H9 (cell line): ENCODE results near the gene CRAT. TPM values are rescaled to one million over a fixed set of nuclear protein-coding genes. Genes with fewer than 3 reads are reported as not detected.
A peak's percentile ranks its signal among the peaks of the same experiment; 100 is the strongest.

Experiments
- DNase-seq: peaks from one replicate; pipeline ENCODE4 v3.0.0-alpha.2; 2017
- H2AFZ ChIP-seq: one replicate; pipeline ENCODE4 v1.6.1; 2013; ENCODE audit warnings: mild to moderate bottlenecking, low read length, control low read depth, moderate library complexity
- H2AK5ac ChIP-seq: 2 replicates; pipeline ENCODE4 v1.6.1; 2013; ENCODE audit warnings: low read length, control low read depth, mixed read lengths; ENCODE audit not compliant: insufficient read length
- H2BK120ac ChIP-seq: one replicate; pipeline ENCODE4 v1.6.1; 2013; ENCODE audit warnings: low read depth, mild to moderate bottlenecking, low read length, control low read depth, inconsistent platforms; ENCODE audit not compliant: poor library complexity, severe bottlenecking
- H2BK12ac ChIP-seq: 2 replicates; pipeline ENCODE4 v1.6.1; 2013; ENCODE audit warnings: low read length, control low read depth, mixed read lengths, low read depth; ENCODE audit not compliant: insufficient read length
- H2BK15ac ChIP-seq: 2 replicates; pipeline ENCODE4 v1.6.1; 2013; ENCODE audit warnings: low read depth, low read length, control low read depth
- H2BK20ac ChIP-seq: one replicate; pipeline ENCODE4 v1.6.1; 2013; ENCODE audit warnings: low read depth, mild to moderate bottlenecking, low read length, control low read depth, inconsistent platforms; ENCODE audit not compliant: poor library complexity, severe bottlenecking
- H2BK5ac ChIP-seq: 2 replicates; pipeline ENCODE4 v1.6.1; 2013; ENCODE audit warnings: low read length, control low read depth, mixed read lengths; ENCODE audit not compliant: insufficient read length
- H3K14ac ChIP-seq: 2 replicates; pipeline ENCODE4 v1.6.1; 2013; ENCODE audit warnings: low read length, control low read depth; ENCODE audit not compliant: insufficient read depth
- H3K18ac ChIP-seq: 2 replicates; pipeline ENCODE4 v1.6.1; 2013; ENCODE audit warnings: low read depth, mild to moderate bottlenecking, mixed read lengths, low read length, control low read depth; ENCODE audit not compliant: insufficient read length
- H3K23ac ChIP-seq: 2 replicates; pipeline ENCODE4 v1.6.1; 2013; ENCODE audit warnings: low read length, control low read depth, mixed read lengths, low read depth; ENCODE audit not compliant: insufficient read length
- H3K23me2 ChIP-seq: 2 replicates; pipeline ENCODE4 v1.6.1; 2013; ENCODE audit warnings: low read depth, mild to moderate bottlenecking, mixed read lengths, low read length, control low read depth; ENCODE audit not compliant: insufficient read length, poor library complexity, severe bottlenecking
- H3K27ac ChIP-seq: 2 replicates; pipeline ENCODE4 v1.5.1; 2013; ENCODE audit warnings: low read length, control low read depth, mixed read lengths, low read depth; ENCODE audit not compliant: insufficient read length
- H3K27me3 ChIP-seq: 2 replicates; pipeline ENCODE4 v1.6.1; 2013; ENCODE audit warnings: low read length, control low read depth, inconsistent platforms; ENCODE audit not compliant: insufficient read depth
- H3K4ac ChIP-seq: 2 replicates; pipeline ENCODE4 v1.6.1; 2013; ENCODE audit warnings: low read depth, mild to moderate bottlenecking, control low read depth, inconsistent platforms, low read length, moderate library complexity
- H3K4me1 ChIP-seq: 2 replicates; pipeline ENCODE4 v1.6.1; 2013; ENCODE audit warnings: low read length, control low read depth, inconsistent platforms; ENCODE audit not compliant: insufficient read depth
- H3K4me2 ChIP-seq: 2 replicates; pipeline ENCODE4 v1.6.1; 2013; ENCODE audit warnings: low read length, control low read depth, mixed read lengths; ENCODE audit not compliant: insufficient read length, insufficient read depth
- H3K56ac ChIP-seq: 2 replicates; pipeline ENCODE4 v1.6.1; 2013; ENCODE audit warnings: low read depth, mild to moderate bottlenecking, mixed read lengths, low read length, control low read depth; ENCODE audit not compliant: insufficient read length
- H3K79me1 ChIP-seq: 2 replicates; pipeline ENCODE4 v1.6.1; 2013; ENCODE audit warnings: low read depth, mild to moderate bottlenecking, moderate library complexity, low read length, control low read depth, inconsistent platforms; ENCODE audit not compliant: insufficient read depth, poor library complexity, severe bottlenecking
- H3K79me2 ChIP-seq: 2 replicates; pipeline ENCODE4 v1.6.1; 2013; ENCODE audit warnings: low read length, control low read depth, inconsistent platforms; ENCODE audit not compliant: insufficient read depth
- H3K9ac ChIP-seq: 2 replicates; pipeline ENCODE4 v1.6.1; 2013; ENCODE audit warnings: low read length, control low read depth, mixed read lengths; ENCODE audit not compliant: insufficient read length; ENCODE audit errors: extremely low read depth
- H3K9me3 ChIP-seq: one replicate; pipeline ENCODE4 v1.6.1; 2013; ENCODE audit warnings: low read depth, low read length, inconsistent platforms; ENCODE audit not compliant: control insufficient read depth
- H3T11ph ChIP-seq: one replicate; pipeline ENCODE4 v1.6.1; 2013; ENCODE audit warnings: mild to moderate bottlenecking, low read length, control low read depth, inconsistent platforms
- H4K20me1 ChIP-seq: one replicate; pipeline ENCODE4 v1.6.1; 2013; ENCODE audit not compliant: control insufficient read depth, insufficient read length, insufficient read depth
- H4K5ac ChIP-seq: 2 replicates; pipeline ENCODE4 v1.6.1; 2013; ENCODE audit warnings: low read depth, mild to moderate bottlenecking, mixed read lengths, low read length, control low read depth; ENCODE audit not compliant: insufficient read length
- H4K8ac ChIP-seq: replicated peaks from 2 replicates; pipeline ENCODE4 v1.6.1; 2013; ENCODE audit warnings: low read length, control low read depth, mixed read lengths, low read depth; ENCODE audit not compliant: insufficient read length
- H4K91ac ChIP-seq: 2 replicates; pipeline ENCODE4 v1.6.1; 2013; ENCODE audit warnings: low read depth, mild to moderate bottlenecking, moderate library complexity, mixed read lengths, low read length, control low read depth; ENCODE audit not compliant: insufficient read length
- H3K27ac Mint-ChIP-seq, 3 experiments: 2 replicates in 2 of 3; 3 replicates in 1 of 3; pipeline ENCODE4 v1.8.0; 2020 to 2021; ENCODE audit warnings: mixed read lengths in 3 of 3, mild to moderate bottlenecking in 1 of 3, moderate library complexity in 1 of 3
- H3K27me3 Mint-ChIP-seq: 2 replicates; pipeline ENCODE4 v1.8.0; 2021; ENCODE audit warnings: low read depth, mild to moderate bottlenecking, moderate library complexity, mixed read lengths
- H3K36me3 Mint-ChIP-seq, 3 experiments: 2 replicates in 2 of 3; 3 replicates in 1 of 3; pipeline ENCODE4 v1.8.0; 2020 to 2021; ENCODE audit warnings: low read depth in 3 of 3, mixed read lengths in 3 of 3; ENCODE audit not compliant: insufficient read depth in 1 of 3
- H3K4me1 Mint-ChIP-seq, 2 experiments: 2 replicates each; pipeline ENCODE4 v1.8.0; 2020; ENCODE audit warnings: mixed read lengths in 2 of 2
- H3K4me3 Mint-ChIP-seq, 2 experiments: 2 replicates in 1 of 2; 3 replicates in 1 of 2; pipeline ENCODE4 v1.8.0; 2020 to 2021; ENCODE audit warnings: mild to moderate bottlenecking in 2 of 2, mixed read lengths in 2 of 2, moderate library complexity in 1 of 2
- H3K9me3 Mint-ChIP-seq, 2 experiments: 2 replicates in 1 of 2; 3 replicates in 1 of 2; pipeline ENCODE4 v1.8.0; 2020; ENCODE audit warnings: mild to moderate bottlenecking in 2 of 2, mixed read lengths in 2 of 2, moderate library complexity in 1 of 2
- WGBS: extraction: QIAGEN DNeasy Blood & Tissue Kit; methylation state at CpG from one replicate; pipeline ENCODE4 v1.1.7; 2013; ENCODE audit warnings: missing lambda C conversion rate, low lambda C conversion rate, mixed read lengths; ENCODE audit not compliant: insufficient read length; ENCODE audit errors: extremely low coverage; 5-methylcytosine and 5-hydroxymethylcytosine counted together
- total RNA-seq: library from RNA; stranded (reverse); gene quantifications from 2 replicates; pipeline ENCODE4 v1.2.1, GENCODE V29; 2021
- TF ChIP-seq, protein P1 (sequence below): fragments of 200-600 bp; sonication (generic); conservative IDR thresholded peaks from 3 replicates; pipeline ENCODE4 v1.8.0; 2021; ENCODE audit warnings: antibody characterized with exemption, mild to moderate bottlenecking

CRAT gene
- total RNA-seq, 1 experiment from 2014 or later = 15.0 TPM

- Histone ChIP-seq H3K4ac (no peak overlapping the region), H3K4me2 (no peak overlapping the region), H3K9ac (no peak overlapping the region)
Observed at GRCh38 chr9:129108805-129109536, 1.6 kb downstream of the CRAT start.

More at GRCh38 chr9:129108805-129109536, 1.6 kb downstream of the CRAT start:
- Mint-ChIP-seq H3K4me1 (peaks cover 9 to 17% of the 10 kb centered on the region in 2 experiments), H3K9me3 (no peaks in the 10 kb centered on the region), H3K36me3 (peaks cover 0 to 4% (median 0%) of the 10 kb centered on the region in 3 experiments; a peak in 1 of 7 replicates), H3K4me3 (peak overlapping the region; percentile 94 to 98; a peak in 4 of 5 replicates), H3K27ac (no peak overlapping the region), H3K27me3 (peaks cover 27% of the 10 kb centered on the region)
- no peak overlapping the region for H3K23ac ChIP-seq
- WGBS = no CpG with 5 or more reads among the region's 10 CpGs
- no peak for DNase-seq
- H2BK15ac ChIP-seq = no peak overlapping the region
- peaks cover 4% of the 10 kb centered on the region; the same call in 1 of the 2 replicates for H3K79me2 ChIP-seq
- no peaks in the 10 kb centered on the region; the same call in 1 of the 2 replicates for H3K27me3 ChIP-seq
- H3K56ac ChIP-seq = no peak overlapping the region
- H2BK120ac ChIP-seq = no peak overlapping the region
- TF ChIP-seq, protein P1, sequence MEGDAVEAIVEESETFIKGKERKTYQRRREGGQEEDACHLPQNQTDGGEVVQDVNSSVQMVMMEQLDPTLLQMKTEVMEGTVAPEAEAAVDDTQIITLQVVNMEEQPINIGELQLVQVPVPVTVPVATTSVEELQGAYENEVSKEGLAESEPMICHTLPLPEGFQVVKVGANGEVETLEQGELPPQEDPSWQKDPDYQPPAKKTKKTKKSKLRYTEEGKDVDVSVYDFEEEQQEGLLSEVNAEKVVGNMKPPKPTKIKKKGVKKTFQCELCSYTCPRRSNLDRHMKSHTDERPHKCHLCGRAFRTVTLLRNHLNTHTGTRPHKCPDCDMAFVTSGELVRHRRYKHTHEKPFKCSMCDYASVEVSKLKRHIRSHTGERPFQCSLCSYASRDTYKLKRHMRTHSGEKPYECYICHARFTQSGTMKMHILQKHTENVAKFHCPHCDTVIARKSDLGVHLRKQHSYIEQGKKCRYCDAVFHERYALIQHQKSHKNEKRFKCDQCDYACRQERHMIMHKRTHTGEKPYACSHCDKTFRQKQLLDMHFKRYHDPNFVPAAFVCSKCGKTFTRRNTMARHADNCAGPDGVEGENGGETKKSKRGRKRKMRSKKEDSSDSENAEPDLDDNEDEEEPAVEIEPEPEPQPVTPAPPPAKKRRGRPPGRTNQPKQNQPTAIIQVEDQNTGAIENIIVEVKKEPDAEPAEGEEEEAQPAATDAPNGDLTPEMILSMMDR = no peak
- H3K9me3 ChIP-seq = no peaks in the 10 kb centered on the region
- H3K79me1 ChIP-seq = no peaks in the 10 kb centered on the region
- H2BK5ac ChIP-seq = no peak overlapping the region
- no peak overlapping the region for H4K5ac ChIP-seq
- H3K23me2 ChIP-seq = peaks cover 12% of the 10 kb centered on the region
- no peak overlapping the region for H3T11ph ChIP-seq
- no peak overlapping the region for H2AFZ ChIP-seq
- H3K27ac ChIP-seq = no peak overlapping the region
- H3K18ac ChIP-seq = no peak overlapping the region
- H2AK5ac ChIP-seq = no peak overlapping the region
- no peak overlapping the region for H4K91ac ChIP-seq
- H3K4me1 ChIP-seq = no peaks in the 10 kb centered on the region
- no peak overlapping the region for H3K14ac ChIP-seq
- H4K20me1 ChIP-seq = no peaks in the 10 kb centered on the region
- H2BK20ac ChIP-seq = no peak overlapping the region
- H2BK12ac ChIP-seq = no peak overlapping the region
- no peak overlapping the region for H4K8ac ChIP-seq
